GM21825 (cell line): Measurements from ENCODE around the gene ITPR2.
A peak's percentile ranks its signal among the peaks of the same experiment; 100 is the strongest.

ENCODE experiments used
- ATAC-seq: cut with Tn5 transposase; IDR thresholded peaks from one replicate; pipeline ENCODE4 v1.9.1; 2021; ENCODE audit warnings: mild to moderate bottlenecking, moderate library complexity; ENCODE audit not compliant: unreplicated experiment

ITPR2 gene

DNA sequence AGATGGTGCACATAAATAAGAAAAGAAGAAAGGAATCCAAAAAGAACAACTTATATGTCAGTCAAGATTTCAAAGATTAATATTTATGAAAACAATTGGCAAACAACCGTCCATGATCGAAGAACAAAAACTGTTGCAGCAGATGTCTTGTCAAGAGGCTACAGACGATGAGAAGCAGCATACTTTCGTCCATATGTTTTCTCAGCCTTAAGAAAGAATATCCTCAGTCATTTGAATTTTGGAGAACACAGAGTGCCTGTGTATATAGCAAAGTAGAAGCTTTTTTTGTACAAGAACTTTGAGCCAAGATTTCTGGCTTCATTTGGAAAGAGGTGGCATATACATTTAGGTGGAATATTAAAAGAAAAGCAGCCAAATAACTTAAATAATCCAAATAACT, 297.2 kb downstream of the ITPR2 start:
- ATAC-seq = no peak

DNA sequence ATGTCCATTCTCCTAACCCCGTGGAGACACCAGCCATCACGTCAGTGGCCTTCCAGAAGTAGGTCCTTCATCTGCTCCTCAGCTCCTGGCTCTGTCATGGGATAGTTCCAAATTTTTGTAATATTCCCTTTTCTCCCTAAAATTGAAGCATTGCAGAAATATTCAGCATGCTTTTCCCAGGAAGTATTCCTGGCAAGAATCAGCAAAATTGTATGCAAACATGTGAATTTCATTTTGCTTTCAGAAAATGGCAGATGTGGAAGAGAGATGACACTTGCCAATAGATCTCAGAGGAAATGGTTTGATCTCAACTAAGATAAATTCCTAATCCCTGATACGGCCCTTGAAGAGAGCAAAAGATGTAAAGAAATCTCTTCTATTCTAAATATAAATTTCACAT, 298.9 kb downstream of the ITPR2 start:
- no peak for ATAC-seq

DNA sequence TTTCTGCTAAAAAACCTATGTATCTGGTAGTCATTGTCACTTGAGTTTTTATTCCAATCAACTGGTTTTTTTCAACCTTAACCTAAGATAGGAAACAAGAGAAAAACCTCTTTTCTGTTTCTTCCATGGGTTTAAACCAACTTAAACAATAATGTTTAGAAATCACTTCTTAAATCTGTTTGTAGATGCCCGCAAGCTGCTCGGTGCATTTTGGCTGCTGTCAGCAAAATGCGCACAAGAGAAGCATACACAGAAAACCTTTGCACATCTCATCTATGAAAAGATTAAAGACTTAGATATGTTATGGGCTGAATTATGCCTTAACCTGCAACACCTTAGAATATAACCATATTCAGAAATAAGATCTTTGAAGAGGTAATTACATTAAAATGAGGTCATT, 299.8 kb downstream of the ITPR2 start:
- ATAC-seq = no peak

DNA sequence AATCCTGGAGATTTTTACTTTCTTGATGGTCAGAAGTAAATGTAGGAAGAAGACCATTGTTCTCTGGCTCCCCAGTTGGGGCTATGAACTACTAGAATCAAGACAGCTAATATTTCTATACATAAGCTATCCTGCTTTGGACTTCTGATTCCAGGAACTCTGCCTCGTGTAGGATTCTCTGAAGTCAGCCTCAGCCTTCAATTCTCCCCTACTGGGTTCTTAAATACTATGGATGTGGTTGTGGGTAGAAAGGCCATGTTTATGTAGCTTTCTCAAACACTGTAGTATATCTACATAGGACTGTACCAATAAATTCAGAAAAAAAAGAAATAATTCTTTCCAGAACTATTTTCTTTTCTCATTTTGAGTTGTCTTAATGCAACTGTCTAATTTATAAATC, 302.5 kb downstream of the ITPR2 start:
- ATAC-seq = no peak

DNA sequence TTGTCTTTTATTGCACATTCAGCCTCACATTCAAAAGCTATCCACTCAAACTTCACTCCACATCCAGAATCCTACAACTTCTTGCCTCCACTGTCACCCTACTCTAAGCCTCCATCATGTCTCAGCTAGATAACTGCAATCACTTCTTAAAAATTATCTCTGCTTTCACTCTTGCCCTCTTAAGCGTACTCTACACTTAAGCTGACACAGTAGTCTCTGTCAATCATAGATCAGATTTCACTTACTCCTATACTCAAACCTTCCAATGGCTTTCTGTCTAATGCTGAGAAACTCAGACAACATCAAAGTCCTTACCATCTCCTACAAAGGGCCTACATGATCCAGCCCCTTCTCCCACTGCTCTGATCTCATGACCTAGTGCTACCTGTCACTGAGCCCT, 304.1 kb downstream of the ITPR2 start:
- ATAC-seq = no peak

DNA sequence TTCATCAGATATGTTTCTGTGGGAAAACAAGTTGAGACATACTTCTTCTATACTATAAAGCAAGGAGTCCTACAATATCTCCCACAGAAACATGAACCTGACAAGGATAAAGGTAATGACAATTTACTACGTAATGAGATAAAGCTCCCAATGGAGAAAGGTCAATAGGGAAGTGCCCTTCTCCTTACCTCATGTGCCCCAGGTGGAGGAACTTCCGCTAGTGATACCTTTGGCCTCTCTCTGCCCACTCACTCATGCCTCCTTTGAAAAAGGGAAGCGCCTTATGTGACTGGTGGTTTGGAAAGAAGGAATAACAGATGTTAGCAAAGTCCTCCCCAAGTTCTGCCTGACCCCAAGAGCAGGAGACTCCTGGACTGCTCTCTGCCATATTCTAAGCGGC, 305.3 kb downstream of the ITPR2 start:
- ATAC-seq = no peak

DNA sequence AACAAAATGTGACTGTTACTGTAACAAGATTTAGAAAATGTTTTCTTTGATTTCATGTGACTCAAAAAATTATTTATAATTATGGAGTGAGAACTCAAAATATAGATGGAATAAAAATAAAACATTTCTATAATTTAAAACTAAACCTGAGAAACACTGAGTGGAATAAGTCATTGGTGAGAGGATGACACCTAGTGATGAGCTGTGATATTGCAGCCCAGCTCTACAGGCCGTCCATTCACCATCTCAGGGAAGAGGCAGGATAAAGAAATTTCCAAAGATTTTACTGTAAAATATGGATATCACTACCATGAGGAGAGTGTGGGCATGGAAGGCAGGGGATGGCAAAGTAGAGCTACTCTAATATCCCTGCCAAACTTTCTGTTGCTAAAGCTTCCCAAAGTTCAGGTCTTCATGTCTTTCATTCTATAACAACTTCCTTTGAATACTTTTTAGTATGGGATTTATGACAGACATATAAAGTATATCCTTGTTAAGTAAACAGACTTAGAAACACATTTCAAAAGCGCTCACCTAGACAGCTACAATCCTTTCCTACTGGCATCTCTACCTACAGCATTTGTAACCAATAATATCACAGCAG, 308.0 kb downstream of the ITPR2 start:
- ATAC-seq = no peak

DNA sequence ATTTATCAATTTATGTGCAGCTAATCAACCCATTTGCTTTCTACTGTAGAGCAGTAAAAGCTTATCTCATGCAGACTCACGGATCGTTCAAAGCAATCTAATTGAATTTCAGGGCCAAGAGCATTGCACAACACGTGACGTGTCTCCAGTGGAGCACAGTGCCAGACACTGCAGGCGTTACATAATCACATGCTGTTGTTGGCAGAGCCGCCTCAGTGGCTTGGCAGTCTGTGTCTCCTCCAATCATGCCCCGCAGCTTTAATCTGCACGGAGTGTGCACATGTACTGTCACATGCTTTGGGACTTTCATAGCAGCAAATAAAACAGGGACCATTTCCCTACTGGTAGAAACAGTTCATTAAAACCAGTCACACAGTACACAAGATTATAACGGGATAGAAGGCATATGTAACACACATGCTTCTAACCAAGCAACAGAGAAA, 309.3 kb downstream of the ITPR2 start:
- no peak for ATAC-seq

DNA sequence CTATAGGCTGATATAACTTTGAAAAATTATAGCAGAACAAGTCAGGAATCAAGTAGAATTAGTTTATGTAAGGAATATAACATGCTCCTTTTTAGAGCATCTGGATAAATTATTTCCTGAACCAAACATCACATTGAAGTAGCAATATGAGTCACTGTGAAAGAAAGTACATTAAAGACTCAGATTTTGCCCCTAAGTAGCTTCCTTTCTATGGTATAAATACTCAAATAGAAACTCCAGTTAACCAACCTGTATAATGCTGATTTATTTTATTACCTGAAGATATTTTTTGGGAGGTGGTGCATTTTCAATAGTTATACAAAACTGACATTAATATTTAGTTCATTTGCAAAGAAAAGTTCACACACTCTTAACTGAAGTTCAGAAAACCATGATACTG, 312.1 kb downstream of the ITPR2 start:
- ATAC-seq = no peak

DNA sequence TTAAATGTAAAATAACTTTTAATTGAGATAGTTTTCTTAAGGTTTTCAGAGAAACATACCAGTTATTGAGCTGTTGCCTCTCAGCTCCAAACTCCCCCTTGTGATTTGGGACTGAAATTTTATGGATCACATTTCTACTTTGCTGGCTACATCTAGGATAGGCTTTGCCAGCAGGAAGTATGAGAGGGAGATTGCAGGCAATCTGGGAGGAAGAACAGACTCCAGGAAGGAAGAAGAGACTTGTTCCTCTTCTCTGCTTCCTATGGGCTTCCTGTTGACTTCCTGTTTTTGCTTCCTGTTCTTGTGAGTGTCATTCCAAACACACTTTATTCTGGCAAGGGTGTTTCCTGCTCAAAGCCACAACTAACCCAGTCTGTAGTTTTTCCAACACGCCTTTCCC, 312.9 kb downstream of the ITPR2 start:
- ATAC-seq = no peak

DNA sequence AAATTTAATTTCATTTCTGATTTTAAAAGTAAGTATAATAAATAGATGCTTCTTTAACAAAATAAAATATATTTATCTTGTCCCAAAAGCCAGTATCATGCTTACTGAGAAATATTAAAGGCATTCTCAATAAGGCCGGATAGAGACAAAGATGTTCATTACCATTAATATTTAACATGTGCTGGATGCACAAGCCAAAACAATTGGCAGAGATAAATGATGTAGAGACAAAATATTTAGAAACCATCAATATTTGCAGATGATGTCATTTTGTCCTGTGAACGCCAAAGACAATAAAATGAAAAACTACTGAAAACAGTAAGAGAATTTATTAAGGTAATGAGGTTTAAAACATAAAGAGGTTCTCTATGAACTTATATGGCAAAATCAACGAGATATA, 313.5 kb downstream of the ITPR2 start:
- no peak for ATAC-seq

DNA sequence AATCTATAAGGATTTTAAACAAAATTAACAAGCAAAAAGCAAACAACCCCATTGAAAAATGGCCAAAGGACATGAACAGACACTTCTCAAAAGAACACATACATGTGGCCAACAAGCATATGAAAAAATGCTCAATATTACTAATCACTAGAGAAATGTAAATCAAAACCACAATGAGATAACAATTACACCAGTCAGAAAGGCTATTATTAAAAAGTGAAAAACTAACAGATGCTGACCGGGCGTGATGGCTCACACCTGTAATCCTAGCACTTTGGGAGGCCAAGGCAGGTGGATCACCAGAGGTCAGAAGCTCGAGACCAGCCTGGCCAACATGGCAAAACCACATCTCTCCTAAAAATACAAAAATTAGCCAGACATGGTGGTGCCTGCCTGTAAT, 315.7 kb downstream of the ITPR2 start:
- ATAC-seq = peak; percentile 59

DNA sequence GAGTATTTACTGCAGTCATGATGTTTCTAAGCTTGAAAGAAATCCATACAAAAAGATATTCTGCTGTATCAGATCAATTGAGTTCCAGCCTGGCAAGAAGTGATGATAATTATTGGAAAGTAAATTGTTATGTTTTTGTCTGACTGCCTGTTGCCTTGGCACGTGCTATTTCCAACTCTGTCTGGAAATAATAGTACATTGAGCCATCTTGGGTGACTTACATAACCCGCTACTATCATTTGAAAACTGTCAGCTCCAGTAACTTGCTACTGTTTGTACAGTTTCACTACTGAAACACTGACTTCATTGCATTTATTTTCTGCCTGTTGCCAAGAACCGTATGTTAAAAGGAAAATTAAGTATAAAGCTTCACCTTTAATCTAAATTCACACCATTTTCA, 318.6 kb downstream of the ITPR2 start:
- ATAC-seq = no peak

DNA sequence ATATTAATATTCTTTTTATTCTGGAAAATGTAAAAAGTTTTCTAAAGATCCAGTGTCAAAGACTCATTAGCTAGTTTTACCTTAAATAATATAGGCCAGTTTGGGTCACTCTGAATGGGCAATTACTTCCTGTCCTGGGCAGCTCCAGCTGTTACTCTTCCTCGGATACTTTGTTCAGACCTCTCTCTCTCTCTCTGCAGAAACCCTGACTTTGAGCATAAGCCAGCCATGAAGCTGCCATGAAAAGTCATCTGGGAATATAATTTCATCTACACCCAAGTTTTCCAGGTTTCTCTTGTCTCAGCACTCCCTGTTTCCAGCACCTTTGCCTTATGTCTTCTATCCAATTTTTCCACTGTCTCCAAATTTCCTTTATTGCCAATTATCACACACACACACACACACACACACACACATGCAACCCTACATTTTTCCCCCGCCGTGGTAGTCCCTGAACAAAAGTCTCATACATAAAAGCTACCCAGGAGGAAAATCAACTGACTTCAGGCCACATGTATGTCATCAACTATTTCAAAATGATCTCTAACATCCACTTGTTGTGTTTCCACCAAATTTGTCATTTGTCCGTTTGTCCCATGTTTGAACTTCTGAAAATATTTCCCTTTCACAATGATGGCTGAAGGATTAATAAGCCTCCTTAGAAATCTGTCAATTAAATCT, 319.5 kb downstream of the ITPR2 start:
- ATAC-seq = no peak

DNA sequence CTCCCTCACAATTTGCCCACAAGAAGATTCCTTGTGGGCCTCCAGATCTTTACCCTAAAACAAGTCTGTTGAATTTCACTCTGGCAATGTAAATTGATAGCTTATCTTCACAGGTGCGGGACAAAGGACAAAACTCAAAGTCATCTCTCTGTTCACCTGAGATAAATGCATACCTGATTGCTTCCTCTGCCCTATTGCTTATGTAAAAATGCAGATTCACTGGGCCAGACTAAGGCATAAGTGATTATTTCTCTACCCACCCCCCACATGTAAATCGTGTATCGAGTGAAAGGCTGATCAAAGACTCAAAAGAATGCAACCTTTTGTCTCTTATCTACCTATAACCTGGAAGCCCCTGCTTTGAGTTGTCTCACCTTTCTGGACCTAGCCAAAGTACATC, 320.8 kb downstream of the ITPR2 start:
- ATAC-seq = no peak

DNA sequence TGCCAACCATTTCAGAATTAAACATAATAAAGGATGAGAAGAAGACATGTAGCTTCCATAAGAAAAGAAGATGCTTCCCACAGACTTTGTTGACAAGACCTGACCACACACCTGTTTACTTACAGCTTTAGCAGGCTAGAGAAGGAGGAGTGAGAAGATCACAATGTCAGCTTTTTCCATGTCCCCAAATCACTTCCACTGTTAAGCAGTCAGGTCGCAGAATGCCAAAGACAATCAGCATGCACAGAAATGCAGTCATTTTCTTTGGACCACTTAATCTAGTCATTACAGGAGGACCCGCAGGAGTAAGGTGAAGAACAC, 322.7 kb downstream of the ITPR2 start:
- ATAC-seq = no peak

DNA sequence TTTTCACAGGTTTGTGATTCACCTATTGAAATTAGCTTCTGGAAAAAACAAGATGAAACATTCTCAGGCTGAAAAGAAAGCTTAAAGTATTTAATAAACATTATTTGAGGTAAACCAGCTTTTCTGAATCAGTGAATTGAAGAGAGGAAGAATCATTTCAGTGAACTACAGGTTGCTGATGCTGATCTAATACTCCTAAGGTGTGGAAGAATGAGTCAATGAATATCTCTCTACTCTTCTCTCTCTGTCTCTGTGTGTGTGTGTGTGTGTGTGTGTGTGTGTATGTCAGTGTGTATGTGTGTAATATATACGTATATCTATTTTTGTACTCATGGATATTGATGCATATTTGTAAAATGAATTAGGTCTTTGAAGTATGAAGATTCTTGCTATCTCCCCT, 325.4 kb downstream of the ITPR2 start:
- ATAC-seq = no peak

DNA sequence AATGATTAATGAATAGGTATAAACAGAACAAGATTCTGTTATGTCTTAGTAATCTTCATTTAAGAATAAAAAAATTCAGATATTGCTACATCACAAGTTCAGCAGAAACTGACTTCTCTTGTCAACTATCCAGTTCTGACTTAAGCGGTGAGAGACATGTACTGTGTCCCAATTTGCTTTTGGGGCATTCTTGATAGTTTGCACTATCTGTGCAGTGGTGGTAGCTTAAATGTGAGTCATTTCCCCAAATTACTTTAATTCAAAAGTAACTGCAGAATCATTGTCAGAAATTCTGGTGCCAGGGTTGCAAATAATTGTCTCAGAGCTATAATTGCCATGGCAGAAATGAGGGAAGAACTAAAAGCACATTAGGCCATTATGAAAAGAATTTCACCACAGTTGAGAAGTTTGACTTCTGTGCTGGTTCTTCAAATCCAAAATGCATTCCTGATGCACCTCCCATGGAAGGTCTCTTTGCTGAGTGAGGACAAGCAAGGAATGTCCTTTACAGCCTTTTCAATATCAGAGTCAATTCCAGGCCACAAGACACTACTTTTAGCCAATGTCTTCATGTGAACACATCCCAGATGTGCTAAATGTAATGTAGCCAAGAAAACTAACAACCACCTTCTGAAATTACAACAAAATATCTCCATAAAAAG, 332.9 kb downstream of the ITPR2 start:
- ATAC-seq = no peak

DNA sequence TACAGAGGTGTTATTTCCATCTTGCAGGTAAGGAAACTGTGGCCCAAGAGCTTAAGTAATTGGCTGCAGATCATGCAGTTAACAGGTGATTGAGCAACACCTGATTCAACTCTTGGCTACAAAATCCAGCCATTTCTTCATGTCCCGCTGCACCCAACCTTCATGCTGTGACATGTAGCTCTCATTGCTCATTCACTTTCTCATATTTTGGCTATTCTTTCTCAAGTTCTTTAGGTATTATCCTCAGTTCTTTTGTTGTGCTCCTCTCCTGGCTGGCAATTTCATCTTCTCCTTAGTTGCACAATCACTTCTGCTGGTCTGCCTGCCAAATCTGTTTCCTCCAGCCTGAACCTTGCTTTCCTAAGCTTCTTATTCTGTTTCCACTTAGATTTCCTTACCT, 336.8 kb downstream of the ITPR2 start:
- no peak for ATAC-seq

DNA sequence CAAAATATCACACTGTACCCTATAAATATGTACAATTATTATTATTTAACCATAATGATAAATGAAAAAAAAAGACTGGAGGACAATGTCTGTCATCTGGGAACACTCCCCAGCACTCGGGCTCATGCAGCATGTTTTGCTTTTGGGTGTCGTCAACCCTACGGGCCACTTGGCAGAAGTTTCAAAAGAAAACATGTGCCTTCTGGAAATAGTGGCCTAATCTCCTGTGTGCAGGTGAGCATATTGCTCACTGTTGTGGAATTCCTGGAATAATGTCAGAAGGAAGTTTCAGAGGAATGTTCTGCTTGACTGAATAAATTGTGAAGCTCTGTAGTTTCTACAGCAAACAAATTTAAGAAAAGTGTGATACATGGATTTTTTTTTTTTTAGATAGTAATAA, 339.3 kb downstream of the ITPR2 start:
- ATAC-seq = no peak

DNA sequence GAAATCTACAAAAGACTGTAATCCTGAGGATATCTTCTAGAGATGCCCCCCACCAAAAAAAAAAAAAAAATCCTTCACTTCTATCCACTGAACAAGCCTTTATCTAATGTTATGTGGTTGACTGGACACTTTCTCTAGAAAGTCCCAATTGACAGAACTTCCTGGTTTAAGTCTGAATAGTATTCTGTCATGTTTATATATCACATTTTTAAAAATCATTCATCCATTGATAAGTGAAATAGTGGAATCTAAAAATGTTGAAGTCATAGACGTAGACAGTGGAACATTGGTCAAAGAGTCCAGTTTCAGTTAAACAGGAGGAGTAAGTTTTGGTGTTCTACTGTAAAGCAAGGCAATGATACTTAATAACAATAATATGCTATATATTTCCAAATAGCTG, 340.6 kb downstream of the ITPR2 start:
- ATAC-seq = no peak

DNA sequence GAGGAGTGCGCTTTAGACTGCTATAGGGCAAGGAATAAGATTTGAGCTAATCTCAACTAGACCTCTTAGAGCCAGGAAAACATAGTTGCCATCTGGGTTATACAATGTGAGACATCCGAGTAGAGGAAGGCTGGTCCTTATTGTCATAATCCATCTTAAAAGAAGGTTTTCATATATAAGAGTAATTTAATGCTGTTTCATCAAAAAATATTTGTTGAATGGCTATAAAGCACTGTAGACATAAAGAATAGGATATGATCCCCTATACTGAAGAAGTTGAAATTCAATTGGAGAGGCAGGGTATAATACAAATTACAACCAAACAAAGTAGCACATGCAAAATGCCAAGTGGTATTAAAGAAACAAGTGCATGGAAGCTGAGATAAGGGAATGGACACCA, 343.1 kb downstream of the ITPR2 start:
- no peak for ATAC-seq

DNA sequence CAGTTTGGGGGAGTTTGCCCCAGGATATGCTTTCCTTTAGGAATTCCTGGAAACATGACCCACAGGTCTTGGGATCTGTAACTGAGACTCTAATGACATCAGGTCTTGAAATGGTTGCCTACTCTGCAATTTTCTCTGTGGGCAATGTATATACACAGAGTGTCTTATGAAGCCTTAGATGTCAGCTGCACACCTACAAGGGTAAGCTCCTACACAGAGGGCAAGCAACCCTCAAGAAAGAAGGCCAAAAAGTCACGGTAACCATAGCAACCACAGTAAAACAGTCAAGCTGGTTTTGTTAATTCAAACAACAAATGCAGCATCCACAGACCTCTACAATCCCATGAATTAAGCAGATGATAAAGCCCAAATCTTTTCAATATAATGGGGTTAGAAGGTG, 344.6 kb downstream of the ITPR2 start:
- no peak for ATAC-seq
